ENCODE results near the gene PLSCR4.

DNA sequence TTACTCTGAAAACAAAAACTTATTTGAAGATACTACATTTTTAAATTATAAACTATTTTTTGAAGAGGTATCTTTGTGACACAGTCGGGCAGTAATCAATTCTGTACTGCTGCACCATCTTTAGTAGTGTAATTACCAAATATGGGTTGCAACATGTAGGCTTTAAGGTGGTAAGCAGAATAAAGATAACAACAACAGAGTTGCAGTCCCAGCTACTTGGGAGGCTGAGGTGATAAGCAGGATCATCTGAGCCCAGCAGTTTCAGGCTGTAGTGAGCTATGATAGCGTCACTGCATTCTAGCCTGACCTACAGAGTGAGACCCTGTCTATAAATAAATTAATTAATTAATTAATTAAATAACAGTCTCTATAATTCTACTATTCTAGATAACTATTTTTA is 95.9 kb downstream of the PLSCR4 start:
- TF ChIP-seq POLR2AphosphoS5 (IDR thresholded peaks at IDR 0.05; ENCODE audit: low read depth, low read length): no peak
- TF ChIP-seq, protein P1, sequence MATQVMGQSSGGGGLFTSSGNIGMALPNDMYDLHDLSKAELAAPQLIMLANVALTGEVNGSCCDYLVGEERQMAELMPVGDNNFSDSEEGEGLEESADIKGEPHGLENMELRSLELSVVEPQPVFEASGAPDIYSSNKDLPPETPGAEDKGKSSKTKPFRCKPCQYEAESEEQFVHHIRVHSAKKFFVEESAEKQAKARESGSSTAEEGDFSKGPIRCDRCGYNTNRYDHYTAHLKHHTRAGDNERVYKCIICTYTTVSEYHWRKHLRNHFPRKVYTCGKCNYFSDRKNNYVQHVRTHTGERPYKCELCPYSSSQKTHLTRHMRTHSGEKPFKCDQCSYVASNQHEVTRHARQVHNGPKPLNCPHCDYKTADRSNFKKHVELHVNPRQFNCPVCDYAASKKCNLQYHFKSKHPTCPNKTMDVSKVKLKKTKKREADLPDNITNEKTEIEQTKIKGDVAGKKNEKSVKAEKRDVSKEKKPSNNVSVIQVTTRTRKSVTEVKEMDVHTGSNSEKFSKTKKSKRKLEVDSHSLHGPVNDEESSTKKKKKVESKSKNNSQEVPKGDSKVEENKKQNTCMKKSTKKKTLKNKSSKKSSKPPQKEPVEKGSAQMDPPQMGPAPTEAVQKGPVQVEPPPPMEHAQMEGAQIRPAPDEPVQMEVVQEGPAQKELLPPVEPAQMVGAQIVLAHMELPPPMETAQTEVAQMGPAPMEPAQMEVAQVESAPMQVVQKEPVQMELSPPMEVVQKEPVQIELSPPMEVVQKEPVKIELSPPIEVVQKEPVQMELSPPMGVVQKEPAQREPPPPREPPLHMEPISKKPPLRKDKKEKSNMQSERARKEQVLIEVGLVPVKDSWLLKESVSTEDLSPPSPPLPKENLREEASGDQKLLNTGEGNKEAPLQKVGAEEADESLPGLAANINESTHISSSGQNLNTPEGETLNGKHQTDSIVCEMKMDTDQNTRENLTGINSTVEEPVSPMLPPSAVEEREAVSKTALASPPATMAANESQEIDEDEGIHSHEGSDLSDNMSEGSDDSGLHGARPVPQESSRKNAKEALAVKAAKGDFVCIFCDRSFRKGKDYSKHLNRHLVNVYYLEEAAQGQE (IDR thresholded peaks at IDR 0.05; ENCODE audit: insufficient read depth in 1 of 2, low read depth in 2 of 2, low read length in 2 of 2): no peak
- no peak for TF ChIP-seq TAF1 (IDR thresholded peaks at IDR 0.05; ENCODE audit: borderline replicate concordance, insufficient read depth, low read length)
